LHCN-M2 (cell line): ENCODE data around the gene FAM9C. TPM values are rescaled to one million over a fixed set of nuclear protein-coding genes. Genes with fewer than 3 reads are reported as not detected.
A peak's percentile ranks its signal among the peaks of the same experiment; 100 is the strongest.
"Not testable (repeated sequence)": the region's sequence is repeated elsewhere in the genome, so short reads cannot be mapped to it uniquely, and the experiment has no call there.

Experiments used
- DNase-seq: peaks from one replicate; pipeline ENCODE4 v3.0.0-alpha.2; 2012; ENCODE audit warnings: low read depth
- total RNA-seq: library from RNA; depleted of rRNA; stranded (reverse); fragments of >200 nt; gene quantifications from 2 replicates; pipeline ENCODE4 v1.2.3, GENCODE V29; 2014

FAM9C gene
- total RNA-seq, 1 experiment from 2014 or later, result not detected

DNA sequence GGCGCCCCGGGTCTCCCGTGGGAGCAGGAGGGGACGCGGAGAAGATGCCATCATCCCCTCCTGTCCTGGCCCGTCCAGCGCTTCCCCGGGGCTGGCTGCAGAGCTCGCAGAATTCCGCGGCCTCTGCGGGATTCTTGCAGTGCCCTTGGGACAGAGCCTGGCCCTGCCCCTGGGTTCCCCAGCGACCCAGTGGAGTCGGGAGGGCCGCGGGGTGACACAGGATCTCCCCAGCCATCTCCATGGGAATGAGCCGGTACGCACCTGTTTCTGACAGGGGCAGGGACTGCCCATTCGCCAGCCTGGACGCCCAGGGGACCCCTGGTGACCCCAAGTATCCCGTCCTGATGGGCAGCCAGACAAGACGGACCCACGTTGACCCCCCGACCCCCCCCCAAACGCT, 482 bp downstream of the FAM9C start:
- DNase-seq, result no peak

GRCh38 chrX:13043138-13043537, 1.3 kb downstream of the FAM9C start:
- DNase-seq, result no peak

DNA sequence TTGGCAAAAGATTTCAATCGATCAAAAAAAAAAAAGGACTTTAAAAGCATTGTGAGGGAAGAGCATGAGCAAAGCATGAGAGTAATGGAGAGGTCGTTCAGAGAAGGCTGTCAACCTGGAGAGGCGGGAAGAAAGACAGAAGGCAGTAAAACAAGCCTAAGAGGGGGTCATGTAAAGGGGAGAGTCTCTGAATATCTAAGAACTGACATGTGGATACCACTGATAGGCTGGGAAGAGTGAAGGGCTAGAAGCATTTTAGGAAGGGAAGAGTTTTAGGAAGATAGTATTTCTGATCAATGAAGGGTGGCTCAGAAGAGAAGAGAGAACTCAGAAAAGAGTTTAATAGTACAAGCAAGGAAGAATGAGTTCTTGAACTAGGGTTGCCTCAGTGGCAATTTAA, 7.5 kb downstream of the FAM9C start:
- no peak for DNase-seq

GRCh38 chrX:13033193-13033592, 11.2 kb downstream of the FAM9C start:
- no peak for DNase-seq

DNA sequence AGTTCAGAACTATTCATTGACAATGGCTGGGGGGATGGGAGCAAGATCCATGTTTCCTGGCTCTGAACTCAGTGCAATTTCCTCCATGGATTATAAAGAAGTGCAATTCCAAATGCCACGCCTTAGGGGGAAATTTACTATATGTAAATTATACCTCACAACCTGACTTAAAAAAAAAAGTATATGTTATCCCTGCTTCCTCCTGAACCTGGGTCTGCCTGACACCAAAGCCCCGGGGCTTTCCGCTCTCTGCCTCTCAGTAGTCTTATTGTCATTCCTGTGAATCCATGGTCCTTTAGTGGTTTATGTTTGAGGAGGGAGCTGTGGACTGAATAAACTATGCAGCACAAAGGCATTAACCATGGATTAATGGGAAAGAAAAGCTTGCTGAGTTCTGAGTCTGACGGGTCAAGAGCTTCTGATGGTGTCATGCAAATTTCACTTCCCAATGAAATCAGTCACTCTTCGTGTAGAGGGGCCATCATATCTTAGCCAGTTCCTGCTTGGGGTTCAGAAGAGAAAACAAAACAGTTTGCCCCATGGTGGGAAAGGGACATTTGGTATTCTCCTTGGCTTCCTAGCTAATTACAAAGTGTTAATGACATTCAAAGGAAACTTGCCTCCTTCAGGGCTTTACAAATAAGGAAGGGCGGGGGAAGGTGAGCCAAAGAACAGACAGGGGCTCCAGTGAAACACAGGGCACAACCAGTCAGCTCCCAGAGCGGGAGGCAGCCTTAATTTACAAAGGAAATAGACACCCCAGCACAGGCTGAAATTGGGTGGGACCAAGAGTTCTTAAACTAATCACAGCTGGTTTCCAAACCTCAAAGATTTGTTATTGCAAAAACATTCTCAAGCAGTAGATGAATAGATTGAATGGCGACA, 14.3 kb downstream of the FAM9C start:
- DNase-seq, result peak; percentile 28

GRCh38 chrX:13029637-13029886, 14.9 kb downstream of the FAM9C start:
- no peak for DNase-seq

GRCh38 chrX:13028871-13029636, 15.4 kb downstream of the FAM9C start:
- peak; percentile 39 for DNase-seq

GRCh38 chrX:13026877-13027652, 17.4 kb downstream of the FAM9C start:
- DNase-seq, result no peak

- DNase-seq, result no peak
These were observed 19.4 kb downstream of the FAM9C start for GRCh38 chrX:13024986-13025385.

- no peak for DNase-seq
These were observed 20.4 kb downstream of the FAM9C start for GRCh38 chrX:13023979-13024378.

GRCh38 chrX:13023567-13023966, 20.9 kb downstream of the FAM9C start:
- no peak for DNase-seq

- DNase-seq, result no peak
These were observed 21.5 kb downstream of the FAM9C start for GRCh38 chrX:13022926-13023325.

GRCh38 chrX:13016731-13017130, 27.7 kb downstream of the FAM9C start:
- not testable (repeated sequence) for DNase-seq

GRCh38 chrX:13015536-13016236, 28.7 kb downstream of the FAM9C start:
- DNase-seq, result no peak

DNA sequence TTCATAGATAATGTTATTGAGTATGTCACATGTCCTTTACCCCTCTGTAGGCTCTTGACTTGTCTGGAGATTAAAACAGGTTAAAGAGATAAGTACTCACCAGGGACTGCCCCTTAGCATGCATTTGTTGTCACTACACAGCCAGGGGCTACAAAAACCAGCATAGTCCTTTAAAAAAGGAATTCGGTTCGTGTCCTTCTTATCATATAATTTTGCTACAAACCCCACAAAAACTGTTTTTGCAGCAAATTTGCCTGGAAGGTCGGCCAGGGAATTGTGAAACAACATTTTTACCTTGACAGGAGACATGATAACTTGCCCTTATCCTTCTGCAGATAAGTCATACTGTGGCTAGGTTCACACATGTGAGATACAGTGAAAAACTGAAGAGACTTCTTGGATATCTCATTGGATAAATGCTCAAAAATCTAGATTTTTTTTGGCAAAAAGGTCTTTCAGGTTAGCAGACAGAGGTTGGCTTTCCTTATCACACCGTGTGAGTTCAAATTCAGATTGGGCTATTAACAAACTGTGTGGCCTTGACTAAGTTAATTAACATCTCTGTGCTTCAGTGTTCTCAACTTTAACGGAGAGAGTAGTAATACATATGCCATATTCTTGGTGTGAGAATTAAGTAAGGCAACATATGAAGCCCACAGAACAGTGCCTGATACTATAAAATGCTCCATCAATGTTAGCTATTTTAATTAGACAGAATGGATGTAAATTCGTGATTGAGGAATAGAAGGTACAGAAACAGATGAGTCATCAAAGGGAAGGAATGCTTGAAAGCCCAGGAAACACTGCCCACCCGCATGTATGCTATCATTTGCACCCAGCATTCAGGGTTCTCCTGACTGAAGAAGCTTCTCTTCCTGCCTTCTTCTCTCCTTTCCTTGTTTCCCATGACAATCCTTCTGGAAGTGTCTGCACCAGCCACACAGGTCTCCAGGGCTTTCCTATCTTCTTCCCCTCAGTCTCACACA, 30.0 kb downstream of the FAM9C start:
- DNase-seq, result no peak

DNA sequence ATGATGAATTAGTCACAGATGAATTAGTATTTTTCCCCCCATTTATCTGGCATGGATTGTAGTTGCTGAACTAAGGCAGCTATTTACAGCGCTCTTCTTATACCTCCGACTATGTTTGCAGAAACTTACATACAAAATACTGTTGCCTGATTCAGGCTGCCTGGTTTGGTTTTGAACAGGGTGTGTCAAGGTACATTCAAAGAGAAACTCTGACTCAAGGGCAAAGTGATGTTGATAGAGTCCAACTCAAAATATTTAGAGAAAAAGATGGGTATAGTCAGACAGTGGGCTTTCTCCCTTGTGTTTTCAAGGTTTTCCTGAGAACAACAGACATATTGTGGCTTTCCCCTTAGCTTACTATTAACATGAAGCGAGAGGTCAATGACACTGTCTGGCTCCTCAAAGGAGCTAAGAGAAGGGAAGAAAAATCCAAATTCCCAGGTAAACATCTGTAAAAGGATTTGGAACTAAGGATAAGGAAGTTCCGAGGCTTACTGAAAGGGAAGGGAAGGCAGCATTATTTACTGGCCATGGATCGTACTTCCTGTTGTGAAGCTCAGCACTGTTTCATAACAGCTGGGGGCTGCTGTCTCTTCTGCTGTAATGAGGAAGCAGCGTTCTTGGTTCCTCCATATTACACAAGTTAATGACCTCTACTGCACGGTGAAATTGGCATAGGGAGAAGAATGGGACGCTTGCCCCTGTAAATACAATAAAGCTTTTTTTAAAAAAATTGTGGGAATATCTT, 30.9 kb downstream of the FAM9C start:
- peak; percentile 29 for DNase-seq

DNA sequence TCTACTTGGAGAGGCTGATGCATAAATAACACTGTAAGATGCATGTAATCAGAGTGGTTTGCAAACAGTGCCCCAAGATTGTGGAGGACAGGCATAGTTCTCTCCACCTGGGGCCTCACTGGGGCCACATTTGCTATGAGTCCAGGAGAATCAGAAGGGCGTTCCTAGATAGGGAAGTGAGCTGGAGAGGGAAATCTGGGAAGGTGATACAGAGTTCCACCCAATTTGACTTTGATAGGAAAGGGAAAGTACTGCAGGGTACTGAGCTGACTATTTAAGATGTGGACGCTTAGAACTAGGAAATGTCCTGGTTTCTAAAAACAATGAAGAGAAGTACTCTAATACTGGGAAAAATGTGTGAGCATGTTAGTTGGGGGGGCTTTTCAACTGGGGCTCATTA, 33.9 kb downstream of the FAM9C start:
- no peak for DNase-seq

GRCh38 chrX:13009844-13010243, 34.6 kb downstream of the FAM9C start:
- DNase-seq, result no peak

DNA sequence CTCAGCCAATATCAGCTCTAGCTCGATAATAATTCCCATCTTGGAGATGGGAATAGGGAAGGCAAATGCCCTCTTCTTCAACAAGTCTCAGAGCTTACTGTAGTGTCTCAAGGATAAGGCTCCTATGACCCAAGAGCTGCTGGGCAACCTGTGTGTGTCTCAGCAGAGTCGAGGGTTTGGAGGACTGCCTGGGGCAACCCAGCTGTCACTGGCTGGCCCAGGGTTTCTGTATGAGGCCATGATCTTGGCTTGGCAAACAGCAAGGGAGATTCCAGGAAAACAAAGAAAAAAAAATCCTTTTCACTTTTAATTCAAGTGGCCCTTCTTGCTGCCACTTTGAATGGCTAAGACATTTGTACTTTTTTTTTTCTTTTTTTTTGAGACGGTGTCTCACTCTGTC, 35.1 kb downstream of the FAM9C start:
- DNase-seq, result no peak

GRCh38 chrX:13008851-13009250, 35.6 kb downstream of the FAM9C start:
- no peak for DNase-seq
